Sciatic nerve (tissue), 2 donors: ENCODE data around the gene GPR160. TPM values are rescaled to one million over a fixed set of nuclear protein-coding genes. Genes with fewer than 3 reads are reported as not detected.
"Not testable (repeated sequence)": the region's sequence is repeated elsewhere in the genome, so short reads cannot be mapped to it uniquely, and the experiment has no call there.

Source experiments
- ATAC-seq: fragments of 200-7000 bp; cut with Tn5 transposase; one replicate; pipeline ENCODE4 v1.9.1; 2020; ENCODE audit warnings: mild to moderate bottlenecking, moderate library complexity
- DNase-seq: peaks from one replicate; pipeline ENCODE4 v3.0.0-alpha.2; 2020; ENCODE audit warnings: low spot score
- intact Hi-C: fragments of 100-400 bp; cut with DNase I; formaldehyde crosslinking; loops from one replicate; pipeline ENCODE4 v1.14.2; 2022
- total RNA-seq: library from RNA; stranded (reverse); fragmentation: NEBNext Ultra II Directional; extraction: Animal tissue kit (Norgen Biotek cat#: 25700); gene quantifications from one replicate; pipeline ENCODE4 v1.2.1, GENCODE V29; 2021
- donor health status: DM: no; HTN: no; CAD: no.
- donor health status: DM: no; HTN: no; CAD: no.

The GPR160 gene
- 5.4 TPM for total RNA-seq

- peak; percentile 75 for ATAC-seq
- intact Hi-C loops: loop anchor here (5.0 kb wide), 1 partner anchor 1390 kb away; no protein-coding TSS in a partner anchor
- DNase-seq: peak; percentile 82
Observed at GRCh38 chr3:170037463-170038433, at the start of gene GPR160. Gene GPR160, plus strand, starts transcription at chr3:170037995. Its CDS starts 45,978 bp downstream, at chr3:170083973.

GRCh38 chr3:169990431-169990830, 47.4 kb upstream of the GPR160 start:
- intact Hi-C loops: no loop called here
- DNase-seq: no peak
- ATAC-seq: no peak

DNA sequence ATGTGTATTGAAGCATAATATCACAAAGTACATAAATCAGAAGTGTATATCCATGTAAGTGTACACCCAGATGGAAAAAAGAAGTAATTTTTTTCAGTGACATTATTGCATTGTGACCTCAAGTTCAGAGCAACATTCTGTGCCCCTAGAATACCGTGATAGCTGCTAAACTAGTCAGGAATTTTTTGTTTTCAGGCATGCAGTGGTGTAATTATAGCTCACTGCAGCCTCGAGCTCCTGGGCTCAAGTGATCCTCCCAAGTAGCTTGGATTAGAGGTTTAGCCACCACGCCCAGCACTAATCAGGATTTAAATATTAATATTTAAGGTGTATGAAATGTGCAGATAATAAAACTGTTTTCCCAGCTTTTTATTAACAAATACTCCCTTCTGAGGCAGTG, 45.6 kb upstream of the GPR160 start:
- ATAC-seq: no peak
- intact Hi-C loops: no loop called here
- DNase-seq: no peak

DNA sequence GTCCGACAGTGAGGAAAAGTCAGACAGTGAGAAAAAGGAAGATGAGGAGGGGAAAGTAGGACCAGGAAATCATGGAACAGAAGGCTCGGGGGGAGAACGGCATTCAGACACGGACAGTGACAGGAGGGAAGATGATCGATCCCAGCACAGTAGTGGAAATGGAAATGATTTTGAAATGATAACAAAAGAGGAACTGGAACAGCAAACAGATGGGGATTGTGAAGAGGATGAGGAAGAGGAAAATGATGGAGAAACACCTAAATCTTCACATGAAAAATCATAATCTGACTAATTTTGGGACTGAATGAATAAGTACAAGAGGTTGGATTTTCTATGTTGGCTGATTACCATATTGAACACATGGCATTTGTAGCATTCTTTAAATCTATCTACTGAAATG, 45.0 kb upstream of the GPR160 start:
- DNase-seq: no peak
- intact Hi-C loops: no loop called here
- no peak for ATAC-seq

DNA sequence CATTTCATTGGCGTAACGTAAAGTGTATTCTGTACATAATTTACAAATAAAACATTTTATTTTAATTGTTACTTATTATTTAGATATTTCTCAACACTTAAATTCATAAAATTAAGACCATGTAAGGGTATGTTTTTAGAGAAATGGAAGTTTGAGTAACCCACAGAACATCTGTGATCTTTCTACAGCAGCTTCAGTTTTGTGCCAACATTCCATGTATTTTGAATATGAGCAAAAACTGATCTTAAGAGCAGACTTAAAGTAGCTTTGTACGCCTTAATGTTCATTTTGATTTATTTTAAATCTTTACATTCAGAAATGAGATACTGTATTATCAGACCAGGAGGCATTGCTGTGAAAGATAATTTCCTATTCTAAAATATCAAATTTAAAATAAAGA, 44.0 kb upstream of the GPR160 start:
- no peak for ATAC-seq
- no peak for DNase-seq
- intact Hi-C loops: no loop called here

DNA sequence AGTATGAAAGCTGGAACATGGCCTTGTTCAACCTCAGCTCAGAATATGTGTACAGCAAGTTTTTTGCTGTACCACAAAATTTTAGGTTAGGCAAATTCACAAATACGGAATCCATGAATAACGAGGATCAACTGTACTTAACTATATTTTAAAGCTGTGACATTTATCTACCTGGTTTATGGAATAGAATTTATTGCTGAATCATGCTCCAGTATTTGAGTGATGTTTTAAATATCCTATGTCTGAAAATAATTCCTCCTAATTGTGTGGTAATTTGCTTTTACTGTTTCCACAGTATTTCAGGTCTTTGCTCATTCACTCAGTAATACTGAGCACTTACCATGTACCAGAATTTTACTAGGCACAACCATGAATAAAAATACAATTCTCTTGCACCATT, 41.7 kb upstream of the GPR160 start:
- no peak for DNase-seq
- intact Hi-C loops: no loop called here
- ATAC-seq: no peak

- no peak for DNase-seq
- intact Hi-C loops: no loop called here
- no peak for ATAC-seq
Observed at GRCh38 chr3:169998668-169999131, 39.1 kb upstream of the GPR160 start.

DNA sequence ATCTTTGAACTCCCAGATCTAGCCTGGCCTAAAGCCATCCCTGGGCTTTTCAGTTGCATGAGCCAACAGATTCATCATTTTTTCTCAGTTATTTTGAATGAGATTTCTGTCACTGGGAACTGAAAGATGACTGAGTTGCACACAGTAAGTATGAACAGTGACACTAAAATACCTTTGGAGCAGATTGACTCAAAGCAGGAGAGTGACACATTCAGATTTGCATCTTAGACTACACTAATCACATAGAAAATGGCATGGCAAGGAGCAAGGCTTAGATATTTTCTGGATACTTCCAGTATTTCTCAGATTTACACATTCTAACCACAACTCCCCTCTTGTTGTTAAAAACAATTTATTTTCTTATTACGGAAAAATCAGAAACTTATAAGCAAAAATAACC, 38.4 kb upstream of the GPR160 start:
- DNase-seq (no peak), ATAC-seq (no peak)
- intact Hi-C loops: no loop called here

DNA sequence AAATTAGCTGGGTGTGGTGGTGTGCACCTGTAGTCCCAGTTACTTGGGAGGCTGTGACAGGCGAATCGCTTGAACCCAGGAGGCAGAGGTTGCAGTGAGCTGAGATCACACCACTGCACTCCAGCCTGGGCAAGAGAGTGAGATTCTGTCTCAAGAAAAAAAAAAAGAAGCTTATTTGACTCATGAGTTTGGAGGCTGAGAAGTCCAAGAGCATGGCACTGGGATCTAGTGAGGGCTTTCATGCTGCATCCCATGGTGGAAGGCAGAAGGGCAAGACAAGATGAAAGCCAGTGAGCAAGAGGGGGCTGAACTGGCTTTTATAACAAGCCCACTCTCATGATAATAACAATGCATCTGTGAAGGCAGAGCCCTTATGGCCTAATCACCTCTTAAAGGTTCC, 37.7 kb upstream of the GPR160 start:
- ATAC-seq (no peak), DNase-seq (no peak)
- intact Hi-C loops: no loop called here

DNA sequence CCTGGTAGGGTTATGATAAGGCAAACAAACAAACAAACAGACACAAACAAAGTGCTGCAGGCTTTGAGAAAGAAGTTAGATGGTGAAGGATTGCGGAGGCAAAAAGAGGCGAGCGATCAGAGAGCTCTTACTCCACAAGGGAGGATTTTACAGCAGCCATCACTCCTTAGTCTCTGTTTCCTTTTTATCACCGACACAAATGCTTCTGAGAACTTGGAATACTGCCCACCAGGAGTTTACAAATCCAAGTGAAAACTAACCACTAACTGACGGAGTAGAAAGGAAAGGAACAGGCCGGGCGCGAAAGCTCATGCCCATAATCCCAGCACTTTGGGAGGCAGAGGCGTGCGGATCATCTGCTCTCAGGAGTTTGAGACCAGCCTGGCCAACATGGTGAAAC, 35.6 kb upstream of the GPR160 start:
- intact Hi-C loops: no loop called here
- ATAC-seq: no peak
- DNase-seq: no peak

GRCh38 chr3:170002879-170003278, 34.9 kb upstream of the GPR160 start:
- intact Hi-C loops: no loop called here
- DNase-seq (no peak), ATAC-seq (no peak)

DNA sequence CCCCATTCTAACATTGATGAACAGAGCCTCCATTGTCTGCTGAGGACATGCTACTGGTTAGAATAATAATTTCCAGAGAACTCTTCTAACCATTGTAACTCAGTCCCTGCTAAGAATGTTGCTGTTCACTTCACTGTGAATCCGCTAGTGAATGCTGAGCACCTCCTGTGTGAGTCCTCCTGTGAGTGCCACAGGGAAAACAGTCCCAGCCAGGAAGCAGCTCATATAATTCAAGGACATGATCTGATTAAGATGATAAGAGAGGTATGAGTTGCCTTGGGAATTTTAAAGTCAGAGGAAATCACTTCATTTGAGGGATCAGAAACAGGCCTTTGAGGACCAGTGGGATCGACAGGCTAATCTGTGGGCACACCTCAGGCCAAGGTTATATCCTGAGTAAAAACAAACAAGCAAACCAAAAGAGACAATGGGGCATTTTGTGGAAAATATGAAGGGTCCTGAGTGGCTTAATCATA, 33.9 kb upstream of the GPR160 start:
- intact Hi-C loops: no loop called here

DNA sequence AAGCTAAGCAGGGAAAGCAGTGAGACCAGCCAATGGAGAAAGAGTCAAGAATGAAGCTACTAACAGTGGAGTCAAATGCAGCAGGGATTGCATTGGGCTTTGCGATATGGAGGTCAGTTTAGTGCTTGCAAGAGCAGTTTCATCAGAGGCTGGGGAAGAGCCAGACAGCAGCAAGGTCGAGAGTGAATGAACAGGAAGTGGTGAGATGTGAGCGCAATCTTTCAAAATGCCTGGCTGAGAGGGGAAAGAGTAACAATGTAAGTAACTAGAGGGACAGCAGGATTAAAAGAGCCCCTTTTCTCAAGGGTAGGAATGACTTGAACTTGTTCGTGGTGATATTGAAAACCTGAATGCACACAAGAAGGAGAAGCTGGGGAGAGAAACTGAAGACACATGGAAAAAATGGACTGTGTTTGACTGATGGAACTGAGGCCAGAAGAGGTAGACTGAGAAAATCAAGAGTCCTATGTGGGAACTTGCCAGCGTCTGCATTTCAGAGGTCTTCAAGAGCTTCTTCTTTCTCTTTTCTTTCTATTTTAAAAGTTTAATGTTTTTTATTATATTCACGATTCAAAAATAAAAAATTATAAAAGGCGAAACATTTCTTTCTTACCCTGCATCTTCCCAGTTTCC, 30.6 kb upstream of the GPR160 start:
- intact Hi-C loops: no loop called here
- ATAC-seq: no peak
- no peak for DNase-seq

More for the DNA sequence above, 33.9 kb upstream of the GPR160 start:
- DNase-seq (no peak), ATAC-seq (no peak)

DNA sequence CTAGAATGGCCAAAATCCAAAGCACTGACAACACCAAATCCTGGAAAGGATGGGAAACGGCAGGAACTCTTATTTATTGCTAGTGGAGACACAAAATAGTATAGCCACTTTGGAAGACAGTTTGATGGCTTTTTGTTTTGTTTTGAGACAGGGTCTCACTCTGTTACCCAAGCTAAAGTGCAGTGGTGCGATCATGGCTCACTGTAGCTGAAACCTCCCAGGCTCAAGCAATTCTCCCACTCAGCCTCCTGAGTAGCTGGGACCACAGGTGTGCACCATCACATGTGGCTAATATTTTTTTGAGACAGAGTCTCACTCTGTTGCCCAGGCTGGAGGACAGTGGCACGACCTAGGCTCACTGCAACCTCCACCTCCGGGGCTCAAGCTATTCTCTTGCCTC, 27.3 kb upstream of the GPR160 start:
- no peak for ATAC-seq
- intact Hi-C loops: no loop called here
- no peak for DNase-seq

- DNase-seq: no peak
- no peak for ATAC-seq
- intact Hi-C loops: no loop called here
Observed at GRCh38 chr3:170012683-170013400, 25.0 kb upstream of the GPR160 start.

- DNase-seq (no peak), ATAC-seq (no peak)
- intact Hi-C loops: no loop called here
Observed at GRCh38 chr3:170016057-170016456, 21.7 kb upstream of the GPR160 start.

DNA sequence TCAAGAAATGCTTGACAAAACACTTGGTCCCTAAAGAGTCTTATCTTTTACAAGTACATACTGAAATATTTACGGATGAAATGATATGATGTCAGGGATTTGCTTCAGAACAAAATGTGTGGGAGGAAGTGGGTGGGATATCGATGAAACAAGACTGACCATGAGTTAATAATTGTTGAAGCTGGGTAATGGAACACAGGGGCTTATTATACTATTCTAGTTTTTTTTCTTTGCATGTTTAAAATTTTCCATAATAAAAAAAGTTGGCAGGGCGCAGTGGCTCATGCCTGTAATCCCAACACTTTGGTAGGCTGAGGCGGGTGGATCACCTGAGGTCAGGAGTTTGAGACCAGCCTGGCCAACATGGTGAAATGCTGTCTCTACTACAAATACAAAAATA, 18.5 kb upstream of the GPR160 start:
- DNase-seq, intact Hi-C loops, ATAC-seq: not testable (repeated sequence)

- no peak for ATAC-seq
- DNase-seq: no peak
- intact Hi-C loops: no loop called here
Observed at GRCh38 chr3:170021083-170021482, 16.7 kb upstream of the GPR160 start.

DNA sequence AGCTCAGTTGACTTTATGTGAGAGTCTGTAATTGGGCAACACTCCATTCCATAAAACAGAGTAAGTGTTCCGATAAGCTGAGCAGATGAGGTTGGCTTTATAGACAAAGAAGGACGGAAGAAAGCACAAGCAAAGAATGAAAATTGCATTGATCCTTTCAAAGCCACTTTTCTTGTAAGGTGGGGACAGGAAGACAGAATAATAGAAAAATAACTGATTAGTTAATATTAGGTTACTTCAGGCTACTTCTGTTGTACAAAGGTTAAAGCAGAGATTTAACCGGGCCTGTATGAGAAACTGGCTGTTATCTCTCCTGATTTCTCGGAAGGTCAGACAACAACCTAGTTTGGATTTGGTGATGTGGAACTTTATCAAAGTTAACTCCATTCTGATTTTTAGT, 15.5 kb upstream of the GPR160 start:
- ATAC-seq: no peak
- intact Hi-C loops: no loop called here
- no peak for DNase-seq
